ENCODE results near the gene PTPN12.

DNA sequence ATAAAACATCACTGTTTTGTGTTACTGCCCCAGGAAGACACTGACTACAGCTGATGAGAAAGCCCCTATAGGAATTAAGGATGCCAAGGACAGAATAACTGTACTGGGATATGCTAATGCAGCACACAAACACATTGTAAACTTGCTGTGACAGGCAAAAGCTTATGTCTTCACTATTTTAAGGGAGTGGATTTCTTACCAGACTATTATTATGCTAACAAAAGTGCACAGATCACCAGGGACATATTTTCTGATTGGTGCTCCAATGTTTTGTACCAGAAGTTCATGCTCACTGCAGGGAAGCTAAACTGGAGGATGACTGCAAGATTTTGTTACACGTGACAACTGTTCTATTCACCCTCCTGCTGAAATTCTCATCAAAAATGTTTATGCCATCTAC, 48.1 kb upstream of the PTPN12 start:
- TF ChIP-seq, protein P1, sequence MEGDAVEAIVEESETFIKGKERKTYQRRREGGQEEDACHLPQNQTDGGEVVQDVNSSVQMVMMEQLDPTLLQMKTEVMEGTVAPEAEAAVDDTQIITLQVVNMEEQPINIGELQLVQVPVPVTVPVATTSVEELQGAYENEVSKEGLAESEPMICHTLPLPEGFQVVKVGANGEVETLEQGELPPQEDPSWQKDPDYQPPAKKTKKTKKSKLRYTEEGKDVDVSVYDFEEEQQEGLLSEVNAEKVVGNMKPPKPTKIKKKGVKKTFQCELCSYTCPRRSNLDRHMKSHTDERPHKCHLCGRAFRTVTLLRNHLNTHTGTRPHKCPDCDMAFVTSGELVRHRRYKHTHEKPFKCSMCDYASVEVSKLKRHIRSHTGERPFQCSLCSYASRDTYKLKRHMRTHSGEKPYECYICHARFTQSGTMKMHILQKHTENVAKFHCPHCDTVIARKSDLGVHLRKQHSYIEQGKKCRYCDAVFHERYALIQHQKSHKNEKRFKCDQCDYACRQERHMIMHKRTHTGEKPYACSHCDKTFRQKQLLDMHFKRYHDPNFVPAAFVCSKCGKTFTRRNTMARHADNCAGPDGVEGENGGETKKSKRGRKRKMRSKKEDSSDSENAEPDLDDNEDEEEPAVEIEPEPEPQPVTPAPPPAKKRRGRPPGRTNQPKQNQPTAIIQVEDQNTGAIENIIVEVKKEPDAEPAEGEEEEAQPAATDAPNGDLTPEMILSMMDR (conservative IDR thresholded peaks at IDR 0.05 in 1 of 2, IDR thresholded peaks at IDR 0.05 in 1 of 2; ENCODE audit: low read depth in 1 of 2, low read length in 2 of 2): no peak
- TF ChIP-seq EZH2 (IDR thresholded peaks at IDR 0.05; ENCODE audit: low read length, missing control alignments): no peak
